Thoracic aorta (tissue), 2 donors: ENCODE results near the gene MYL12A. TPM values are rescaled to one million over a fixed set of nuclear protein-coding genes. Genes with fewer than 3 reads are reported as not detected.

Experiments
- ATAC-seq: fragments of 150-250 bp; one replicate; pipeline ENCODE4 v1.8.0; 2017; ENCODE audit warnings: low read depth; ENCODE audit not compliant: insufficient number of reproducible peaks, low FRiP score
- DNase-seq: peaks from one replicate; pipeline ENCODE4 v3.0.0-alpha.2; 2020; ENCODE audit warnings: low spot score
- H3K27ac ChIP-seq, 2 donors: fragments of 200-600 bp; sonication (generic); 1 replicate in 1 of 2; 2 replicates in 1 of 2; pipeline ENCODE4 v1.5.1; 2016; ENCODE audit warnings: mild to moderate bottlenecking in 2 of 2, moderate library complexity in 2 of 2
- H3K27me3 ChIP-seq: fragments of 200-600 bp; sonication (generic); replicated peaks from 2 replicates; pipeline ENCODE4 v1.6.0; 2016; ENCODE audit warnings: mild to moderate bottlenecking; ENCODE audit not compliant: insufficient read depth
- H3K36me3 ChIP-seq: fragments of 200-600 bp; sonication (generic); one replicate; pipeline ENCODE4 v1.5.1; 2016
- H3K4me1 ChIP-seq, 2 donors: fragments of 200-600 bp; sonication (generic); 1 replicate in 1 of 2; 2 replicates in 1 of 2; pipeline versions ENCODE4 v1.5.1 to v1.6.0; 2016; ENCODE audit warnings: low read depth in 2 of 2, mild to moderate bottlenecking in 1 of 2; ENCODE audit not compliant: control insufficient read depth in 1 of 2
- H3K4me3 ChIP-seq: fragments of 200-600 bp; sonication (generic); 2 replicates; pipeline ENCODE4 v1.5.1; 2016; ENCODE audit warnings: mild to moderate bottlenecking
- H3K9me3 ChIP-seq: fragments of 200-600 bp; sonication (generic); 2 replicates; pipeline ENCODE4 v1.5.1; 2016
- CTCF ChIP-seq: fragments of 200-600 bp; sonication (generic); IDR thresholded peaks from one replicate; pipeline ENCODE4 v1.5.1; 2019; ENCODE audit warnings: antibody characterized with exemption
- total RNA-seq, 2 donors: library from RNA; depleted of rRNA; stranded (reverse); fragments of >200 nt; gene quantifications; one replicate each; pipeline versions ENCODE4 v1.1.0 to v1.2.3, GENCODE V29; 2016

Gene MYL12A
- total RNA-seq, 2 donors from 2014 or later, result 451 to 800 TPM

- no peak for DNase-seq
- TF ChIP-seq CTCF, result no peak
- ATAC-seq, result no peak
- H3K4me3 ChIP-seq, result peak overlapping the region; percentile 4
- peaks cover 47% of the 10 kb centered on the region for H3K36me3 ChIP-seq
- peak overlapping the region; percentile 99 to 100 for H3K27ac ChIP-seq
- H3K9me3 ChIP-seq, result no peaks in the 10 kb centered on the region
- peaks cover 42 to 79% of the 10 kb centered on the region in 2 donors for H3K4me1 ChIP-seq
- H3K27me3 ChIP-seq, result no peaks in the 10 kb centered on the region
Measured at GRCh38 chr18:3255611-3256165, 8.1 kb downstream of the MYL12A start.

GRCh38 chr18:3256693-3257626 lies 9.4 kb downstream of the MYL12A start:
- peak overlapping the region; percentile 42 for H3K4me3 ChIP-seq
- no peak for TF ChIP-seq CTCF
- H3K27me3 ChIP-seq, result no peaks in the 10 kb centered on the region
- H3K36me3 ChIP-seq, result peaks cover 47% of the 10 kb centered on the region
- peaks cover 42 to 76% of the 10 kb centered on the region in 2 donors for H3K4me1 ChIP-seq
- peak; percentile 40 for ATAC-seq
- no peaks in the 10 kb centered on the region for H3K9me3 ChIP-seq
- DNase-seq, result no peak
- H3K27ac ChIP-seq, result peak overlapping the region; percentile 99 to 100

- Histone ChIP-seq H3K27me3 (no peaks in the 10 kb centered on the region), H3K27ac (peak overlapping the region; percentile 99 to 100), H3K4me1 (peaks cover 42 to 68% of the 10 kb centered on the region in 2 donors), H3K36me3 (peaks cover 47% of the 10 kb centered on the region), H3K9me3 (no peaks in the 10 kb centered on the region), H3K4me3 (no peak overlapping the region)
- no peak for DNase-seq
- ATAC-seq, result no peak
- no peak for TF ChIP-seq CTCF
Measured at GRCh38 chr18:3257627-3258120, 10.1 kb downstream of the MYL12A start.

GRCh38 chr18:3260995-3261372 lies 13.4 kb downstream of the MYL12A start:
- TF ChIP-seq CTCF, result no peak
- H3K27me3 ChIP-seq, result no peaks in the 10 kb centered on the region
- no peaks in the 10 kb centered on the region for H3K9me3 ChIP-seq
- DNase-seq, result no peak
- H3K4me1 ChIP-seq, result peaks cover 38 to 61% of the 10 kb centered on the region in 2 donors
- no peak for ATAC-seq
- H3K27ac ChIP-seq, result peak overlapping the region; percentile 98 to 99
- H3K36me3 ChIP-seq, result peaks cover 19% of the 10 kb centered on the region
- peak overlapping the region; percentile 76 for H3K4me3 ChIP-seq
